Measurements from ENCODE around the gene KCNG2.

Gene KCNG2

DNA sequence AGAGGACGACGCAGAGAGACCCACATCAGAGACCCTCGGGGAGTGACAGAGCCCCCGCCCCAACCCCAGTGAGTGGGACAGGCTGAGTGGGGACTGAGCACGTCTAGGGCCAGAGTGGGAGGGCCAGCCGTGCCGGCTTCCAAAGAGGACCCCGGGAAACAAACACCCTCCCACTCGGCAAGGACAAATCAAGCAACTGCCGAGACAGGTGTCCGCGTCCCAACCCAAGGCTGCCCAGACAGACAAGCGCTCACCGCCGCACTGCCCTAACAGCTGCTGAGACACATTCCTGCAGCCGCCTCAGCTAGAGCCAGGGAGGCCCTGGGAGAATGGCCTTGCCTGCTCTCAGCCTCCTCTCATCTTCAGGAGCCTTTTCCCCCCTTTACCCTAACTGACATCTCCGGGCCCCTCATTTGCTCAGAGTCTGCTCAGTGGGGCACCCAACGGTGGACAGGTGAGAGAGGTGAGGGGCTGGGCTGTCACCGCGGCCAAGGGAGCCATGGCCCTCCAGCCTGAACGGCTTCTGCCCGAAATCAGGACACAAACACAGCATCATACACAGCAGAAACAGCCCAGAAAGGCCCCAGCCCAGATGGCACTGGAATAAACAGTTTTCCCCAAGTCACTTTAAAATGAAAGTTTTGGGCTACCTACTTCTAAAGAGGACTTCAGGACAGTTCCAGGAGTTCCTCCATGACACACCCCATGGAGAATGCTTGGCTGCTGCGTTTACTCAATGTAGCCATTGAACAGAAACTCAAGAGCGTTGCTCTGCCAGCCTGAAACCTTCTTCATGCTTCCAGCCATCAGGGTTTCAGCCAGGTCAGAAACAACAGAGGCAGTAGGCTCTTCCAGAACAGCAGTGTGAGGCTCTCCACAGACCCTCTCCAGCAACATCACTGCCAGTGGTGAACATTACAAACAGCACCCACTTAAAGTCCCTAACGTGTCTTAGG is 130.1 kb downstream of the KCNG2 start:
- DNase-seq (ENCODE audit: low spot score): no peak

DNA sequence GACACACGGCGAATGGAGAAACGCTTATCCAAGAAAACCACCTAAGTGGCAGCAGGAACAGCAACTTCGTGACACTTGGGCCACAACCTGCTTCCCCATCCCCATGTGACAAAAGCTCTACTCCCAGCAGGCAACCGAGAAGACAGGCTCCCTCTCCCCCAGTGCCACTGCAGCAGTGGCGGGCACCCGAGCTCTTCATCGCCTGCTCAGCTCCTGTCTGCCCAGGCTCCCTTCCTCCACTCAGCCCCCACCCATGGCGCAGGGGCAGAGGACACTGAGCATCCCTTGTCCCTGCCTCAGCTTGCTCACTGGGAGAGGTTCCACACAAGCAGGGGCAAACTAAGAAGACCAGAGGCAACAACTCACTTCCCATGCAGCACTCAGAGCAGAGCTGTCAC is 130.8 kb downstream of the KCNG2 start:
- DNase-seq (ENCODE audit: low spot score): no peak

DNA sequence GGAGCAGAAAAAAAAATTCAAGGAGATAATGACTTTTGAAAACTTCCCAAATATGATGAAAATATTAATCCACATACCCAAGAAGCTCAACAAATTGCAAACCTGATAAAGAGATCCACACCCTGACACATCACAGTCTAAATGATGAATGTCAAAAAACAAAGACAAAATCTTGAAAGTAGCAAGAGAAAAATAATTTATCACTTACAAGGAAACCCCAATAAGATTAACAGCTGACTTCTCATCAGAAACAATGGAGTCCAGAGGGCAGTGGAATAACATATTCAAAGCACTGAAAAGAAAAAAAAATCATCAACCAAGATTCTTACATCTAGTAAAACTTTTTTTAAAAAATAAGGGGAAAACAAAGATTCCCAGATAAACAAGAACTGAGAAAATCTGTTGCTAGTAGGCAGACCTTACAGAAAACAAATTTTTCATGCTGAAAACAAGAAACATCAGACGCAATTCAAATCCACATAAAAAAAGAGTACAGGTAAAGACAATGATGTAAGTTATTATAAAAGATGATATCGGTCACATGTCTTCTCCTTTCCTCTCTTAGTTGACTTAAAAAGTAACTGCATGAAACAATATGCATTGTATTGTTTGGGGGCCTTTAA is 132.4 kb downstream of the KCNG2 start:
- no peak for DNase-seq (ENCODE audit: low spot score)

DNA sequence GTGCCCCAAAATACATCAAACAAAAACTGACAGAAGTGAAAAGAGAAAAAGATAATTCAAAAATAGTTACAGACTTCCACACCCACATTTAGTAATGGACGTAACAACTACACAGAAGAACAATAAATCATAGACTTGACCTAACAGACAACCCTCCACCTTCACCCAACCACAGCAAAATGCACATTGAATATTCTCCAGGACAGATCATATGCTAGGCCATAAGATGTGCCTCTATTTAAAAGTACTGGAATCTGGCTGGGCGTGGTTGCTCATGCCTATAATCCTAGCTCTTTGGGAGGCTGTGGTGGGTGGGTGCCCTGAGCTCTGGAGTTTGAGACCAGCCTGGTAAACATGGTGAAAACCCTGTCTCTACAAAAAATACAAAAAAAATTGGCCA is 133.7 kb downstream of the KCNG2 start:
- no peak for DNase-seq (ENCODE audit: low spot score)

DNA sequence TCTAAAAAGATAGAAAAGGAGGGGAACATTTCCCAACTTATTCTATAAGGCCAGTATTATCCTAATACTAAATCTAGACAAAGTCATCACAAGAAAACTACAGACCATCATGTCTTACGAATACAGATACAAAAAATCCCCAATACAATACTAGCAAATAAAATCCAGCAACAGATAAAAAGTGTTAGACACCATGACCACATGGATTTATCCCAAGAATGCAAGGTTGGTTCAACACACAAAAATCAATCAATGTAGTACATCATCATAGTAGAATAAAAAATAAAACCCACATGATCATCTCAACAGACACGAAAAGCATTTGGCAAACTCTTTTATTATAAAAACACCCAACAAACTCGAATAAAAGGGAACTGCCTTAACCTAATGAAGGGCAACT is 135.2 kb downstream of the KCNG2 start:
- no peak for DNase-seq (ENCODE audit: low spot score)

DNA sequence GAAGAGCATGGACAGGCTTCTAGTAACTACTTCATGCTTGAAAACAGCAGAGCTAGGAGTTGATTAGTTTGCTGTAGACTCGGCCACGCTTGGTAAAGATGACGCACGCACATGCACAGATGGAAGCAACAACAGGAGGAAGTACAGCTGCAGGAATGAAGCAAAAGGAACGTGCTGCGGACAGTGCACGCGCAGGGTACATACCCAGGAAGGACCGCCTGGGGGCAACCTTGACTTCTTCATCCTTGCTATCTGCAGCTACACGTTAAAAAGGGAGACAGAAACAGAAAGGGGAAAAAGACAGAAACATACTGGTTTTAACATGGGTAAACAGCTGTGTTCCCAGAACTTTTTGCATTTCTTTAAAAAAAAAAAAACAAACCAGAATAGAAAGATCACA is 136.0 kb downstream of the KCNG2 start:
- no peak for DNase-seq (ENCODE audit: low spot score)

DNA sequence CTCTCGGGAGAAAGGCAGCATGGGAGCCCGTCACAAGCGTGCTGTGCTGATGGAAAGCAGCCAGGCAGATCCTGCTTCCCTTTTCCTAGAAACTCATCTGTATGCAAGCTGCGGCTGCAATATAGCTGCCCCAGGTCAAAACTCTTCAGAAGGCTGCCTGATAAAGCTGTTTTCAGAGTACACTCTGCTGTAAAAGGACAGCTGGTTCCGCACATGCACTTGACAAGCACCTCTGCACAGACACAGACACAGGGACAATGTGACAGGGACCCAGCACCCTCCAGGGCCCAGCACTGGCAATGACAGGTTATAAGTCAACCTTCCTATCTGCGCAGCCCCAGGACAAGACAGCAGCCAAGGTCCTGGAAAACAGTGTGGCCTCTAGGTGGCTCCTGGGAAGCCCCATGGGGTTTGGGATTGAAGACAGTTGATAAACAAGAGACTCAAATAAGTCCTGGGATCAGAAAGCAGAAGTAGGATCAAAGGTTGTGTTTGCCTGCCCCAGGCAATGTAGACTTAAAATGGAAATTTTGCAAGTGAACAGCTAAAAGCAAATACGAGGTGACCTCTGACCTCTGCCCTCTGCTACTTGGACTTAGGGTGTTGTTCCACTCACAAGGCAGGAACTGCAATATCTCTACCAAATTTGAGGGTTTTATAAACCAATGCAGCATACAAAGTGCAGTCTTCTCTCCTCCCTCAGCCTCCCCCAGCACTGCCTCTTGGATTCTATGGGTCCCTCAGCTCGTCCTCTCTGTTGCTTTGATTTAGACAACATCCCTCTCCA is 136.8 kb downstream of the KCNG2 start:
- no peak for DNase-seq (ENCODE audit: low spot score)

DNA sequence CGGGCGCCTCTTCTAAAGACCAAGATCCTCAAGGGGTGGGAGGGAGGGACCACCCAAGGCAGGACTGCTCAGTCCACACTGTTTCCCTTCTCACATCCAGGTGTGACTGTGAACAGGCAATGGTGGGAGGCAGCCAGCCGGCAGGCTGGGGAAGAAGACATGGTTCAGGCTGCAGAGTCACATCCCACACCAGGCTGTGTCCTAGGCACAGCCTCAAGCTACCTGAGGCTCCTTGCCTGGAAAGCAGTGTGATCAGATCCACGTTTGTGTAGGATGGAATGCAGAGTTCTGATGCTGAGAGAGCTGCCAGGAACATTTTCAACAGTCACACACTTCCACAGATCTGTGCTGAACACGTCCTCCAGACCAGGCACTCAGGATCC is 137.4 kb downstream of the KCNG2 start:
- DNase-seq (ENCODE audit: low spot score): no peak

DNA sequence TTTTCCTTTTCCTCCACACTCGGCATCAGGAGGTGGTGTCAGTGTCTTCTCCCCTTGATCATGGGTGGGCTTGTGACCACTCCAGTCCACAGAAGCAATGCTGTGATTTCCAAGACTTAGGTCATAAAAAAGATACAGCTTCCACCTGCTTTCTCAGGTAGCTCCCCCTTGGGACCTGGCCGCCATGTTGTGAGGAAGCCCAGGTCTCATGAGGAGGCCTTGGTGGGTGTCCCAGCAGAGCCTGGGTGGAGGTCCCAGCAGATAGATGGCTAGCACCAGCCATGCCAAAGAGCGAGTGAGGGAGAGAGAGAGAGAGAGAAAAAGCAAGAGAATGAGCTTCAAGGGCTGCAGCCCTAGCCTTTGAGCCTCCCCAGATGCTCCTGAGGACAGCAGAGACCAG is 137.8 kb downstream of the KCNG2 start:
- DNase-seq (ENCODE audit: low spot score): no peak

DNA sequence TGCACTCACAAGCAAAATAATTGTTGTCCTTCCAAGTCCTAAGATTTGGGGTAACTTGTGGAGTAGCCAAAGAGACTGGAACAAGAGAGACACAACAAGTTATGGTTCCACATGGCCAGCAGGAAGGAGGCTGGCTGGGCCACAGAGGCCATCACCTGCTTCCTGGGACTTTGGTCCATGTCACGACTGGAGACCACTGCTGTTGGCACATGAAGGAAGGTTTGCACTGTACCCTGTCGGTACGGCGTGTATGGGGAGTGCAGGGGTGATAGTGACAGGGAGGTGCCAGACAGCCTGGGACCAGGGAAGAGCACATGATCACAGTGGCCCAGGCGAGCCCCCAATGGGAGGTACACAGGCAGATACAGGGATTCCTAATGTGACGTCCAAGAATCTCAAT is 138.2 kb downstream of the KCNG2 start:
- no peak for DNase-seq (ENCODE audit: low spot score)

DNA sequence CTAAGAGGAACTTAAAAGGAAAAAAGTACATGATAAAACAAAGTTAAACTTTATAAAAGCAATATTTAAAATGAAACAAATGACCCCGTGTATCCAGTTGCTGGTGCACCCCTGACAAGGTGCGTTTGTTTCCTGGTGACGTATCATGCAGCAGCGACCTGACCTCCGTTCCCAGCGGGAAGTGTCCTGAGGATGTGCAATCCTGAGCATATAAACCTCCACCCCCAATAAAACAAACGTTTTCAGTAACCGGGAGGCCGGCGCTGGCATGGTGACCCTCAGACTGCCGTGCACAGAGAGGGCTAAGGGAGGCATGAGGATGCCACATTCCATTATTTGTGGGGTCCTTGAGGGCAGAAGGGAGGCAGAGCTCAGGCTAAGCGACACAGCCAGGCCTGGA is 138.9 kb downstream of the KCNG2 start:
- DNase-seq (ENCODE audit: low spot score): no peak

DNA sequence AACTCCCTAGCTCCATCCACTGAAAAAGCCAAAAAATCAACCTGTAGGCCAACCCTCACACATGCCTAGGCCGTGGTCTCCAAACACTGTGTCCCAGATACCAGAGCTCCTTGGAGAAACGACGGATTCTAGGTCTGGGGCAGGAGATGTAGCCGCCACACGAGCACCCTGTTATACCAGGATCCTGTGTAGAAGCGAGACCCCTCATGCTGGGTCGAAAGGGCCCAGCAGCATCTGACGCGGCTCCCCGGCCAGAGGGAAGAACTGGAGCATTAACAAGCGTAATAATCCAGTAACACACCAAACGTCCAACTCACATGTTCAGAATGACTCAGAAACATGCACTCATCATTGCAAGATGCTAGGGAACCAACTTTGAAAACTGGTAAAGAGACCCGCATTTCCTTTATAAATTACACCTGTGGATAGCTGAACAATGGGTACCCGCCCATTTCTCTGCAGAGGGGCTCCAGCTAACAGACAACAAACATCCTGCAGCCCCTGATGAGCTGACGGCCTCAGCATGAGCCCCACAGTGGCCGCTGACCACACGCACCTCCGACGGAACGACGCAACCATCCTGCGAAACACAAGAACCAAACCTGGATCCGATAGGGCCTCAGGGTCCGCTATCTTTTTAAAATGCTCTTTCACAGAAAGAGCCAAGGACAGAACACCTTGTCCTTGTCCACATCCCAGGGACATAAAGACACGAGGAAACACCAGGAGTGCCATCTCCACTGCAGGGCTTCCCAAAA is 139.5 kb downstream of the KCNG2 start:
- no peak for DNase-seq (ENCODE audit: low spot score)

DNA sequence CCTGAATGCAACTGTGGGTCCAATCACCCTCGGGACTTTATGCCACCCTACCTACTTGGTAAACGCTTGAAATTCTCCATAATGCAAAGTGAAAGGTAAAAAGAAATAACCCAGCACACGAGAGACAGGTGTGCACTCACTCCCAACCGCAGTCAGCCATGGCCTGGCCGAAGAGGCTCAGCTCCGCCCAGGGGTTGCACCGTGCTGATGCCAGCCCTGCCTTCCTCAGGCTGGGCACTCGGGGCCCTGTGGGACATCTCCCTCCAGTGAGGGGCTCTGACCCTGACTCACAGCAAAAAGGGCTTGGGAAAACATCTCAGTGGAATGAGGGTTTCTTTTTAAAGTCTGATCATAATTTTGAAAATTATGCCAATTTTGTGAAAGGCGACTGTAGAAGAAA is 140.5 kb downstream of the KCNG2 start:
- DNase-seq (ENCODE audit: low spot score): no peak

DNA sequence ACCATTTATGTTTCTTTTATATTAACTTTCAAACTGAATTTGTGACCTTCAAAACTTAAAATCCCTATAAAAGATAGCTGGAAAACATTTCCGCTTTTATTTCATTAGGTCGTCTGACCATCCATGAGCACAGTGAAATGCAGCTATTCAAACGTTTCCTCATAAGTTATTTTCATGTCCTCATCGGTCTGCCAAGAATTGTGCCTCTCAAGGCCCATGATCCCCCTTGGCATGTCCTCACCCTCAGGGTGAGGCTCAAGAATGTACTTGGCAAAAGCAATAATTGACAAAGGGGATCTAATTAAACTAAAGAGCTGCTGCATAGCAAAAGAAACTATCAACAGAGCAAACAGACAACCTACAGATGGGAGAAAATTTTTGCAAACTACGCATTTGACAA is 141.4 kb downstream of the KCNG2 start:
- DNase-seq (ENCODE audit: low spot score): no peak

DNA sequence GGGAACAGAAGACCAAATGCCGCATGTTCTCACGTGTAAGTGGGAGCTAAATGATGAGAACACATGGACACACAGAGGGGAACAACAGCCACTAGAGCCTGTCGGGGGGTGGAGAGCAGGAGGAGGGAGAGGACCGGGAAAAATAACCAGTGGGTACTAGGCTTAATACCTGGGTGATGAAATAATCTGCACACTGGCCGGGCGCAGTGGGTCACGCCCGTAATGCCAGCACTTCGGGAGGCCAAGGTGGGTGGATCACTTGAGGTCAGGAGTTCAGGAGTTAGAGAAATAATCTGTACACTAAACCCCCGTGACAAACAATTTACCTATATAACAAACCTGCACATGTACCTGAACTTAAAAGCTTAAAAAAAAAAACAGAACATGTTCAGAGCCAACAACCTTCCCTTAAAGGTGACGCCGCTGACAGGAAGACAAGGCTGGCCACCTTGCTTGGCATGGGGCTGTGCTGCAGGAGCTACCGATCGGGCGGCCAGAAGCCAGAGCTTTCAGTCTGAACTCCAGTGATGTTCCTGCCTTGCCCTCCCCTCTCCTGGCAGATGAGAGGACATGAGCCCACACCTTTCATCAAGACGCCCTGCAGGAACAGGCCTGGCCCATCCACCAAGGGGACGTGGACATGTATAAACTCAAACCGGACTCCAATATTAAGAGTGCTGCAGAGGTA is 142.5 kb downstream of the KCNG2 start:
- DNase-seq (ENCODE audit: low spot score): no peak

DNA sequence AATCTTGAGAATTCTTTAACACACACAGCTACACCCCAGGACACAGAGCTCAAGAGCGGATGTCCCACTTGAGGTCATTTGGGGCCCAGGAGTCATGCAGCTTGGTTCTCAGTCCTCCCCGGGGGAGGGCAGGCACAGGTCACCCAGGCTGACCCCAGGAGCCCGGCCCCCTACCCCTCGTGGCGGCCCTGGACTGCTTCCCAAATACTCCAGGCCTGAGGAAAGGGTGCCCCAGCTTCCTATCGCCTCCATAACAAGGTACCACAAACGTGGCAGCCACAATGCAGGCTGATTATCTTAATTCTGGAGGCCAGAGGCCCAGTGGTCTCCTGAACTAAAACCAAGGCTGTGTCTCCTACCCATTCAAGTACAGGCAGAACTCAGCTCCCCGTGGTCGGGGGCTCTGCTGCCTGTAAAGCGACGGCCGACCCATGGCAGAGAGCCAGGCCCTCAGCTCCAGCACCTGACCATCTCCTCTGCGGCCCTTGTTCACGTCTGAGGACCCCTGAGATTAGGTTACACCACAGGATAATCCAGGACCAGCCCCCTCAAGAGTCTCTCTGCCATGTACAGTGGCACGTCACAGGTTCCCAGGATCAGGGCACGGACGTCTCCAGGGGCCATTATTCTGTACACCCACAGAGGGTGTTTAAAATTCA is 143.2 kb downstream of the KCNG2 start:
- DNase-seq (ENCODE audit: low spot score): no peak

DNA sequence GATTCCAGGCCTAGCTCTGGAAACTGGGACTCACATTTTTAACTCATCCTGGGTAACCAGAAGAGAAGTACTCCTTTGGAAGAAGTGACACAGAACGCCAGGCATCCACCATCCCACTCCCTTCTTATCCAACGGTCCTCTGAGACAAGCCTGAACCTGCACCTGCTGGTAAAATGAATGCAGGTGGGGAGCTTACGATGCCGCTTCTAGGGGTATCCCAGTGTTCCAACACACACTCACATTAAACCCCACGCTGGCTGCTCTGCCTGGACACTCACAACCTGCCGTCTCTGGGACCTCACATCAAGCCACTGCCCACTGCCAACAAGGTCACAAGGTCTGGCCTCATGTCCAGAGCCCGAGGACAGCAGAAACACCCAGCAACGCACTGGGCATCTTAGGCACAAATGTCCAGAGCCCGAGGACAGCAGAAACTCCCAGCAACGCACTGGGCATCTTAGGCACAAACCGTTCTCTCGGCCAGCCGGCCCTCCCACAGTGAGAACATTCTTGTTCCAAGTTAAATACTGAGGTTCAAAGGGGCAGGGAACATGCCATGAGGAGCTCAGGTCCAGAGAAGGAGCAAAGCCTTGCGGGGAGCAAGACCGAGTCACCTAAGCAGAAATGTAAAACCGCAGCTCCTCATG is 143.9 kb downstream of the KCNG2 start:
- DNase-seq (ENCODE audit: low spot score): peak; percentile 50

DNA sequence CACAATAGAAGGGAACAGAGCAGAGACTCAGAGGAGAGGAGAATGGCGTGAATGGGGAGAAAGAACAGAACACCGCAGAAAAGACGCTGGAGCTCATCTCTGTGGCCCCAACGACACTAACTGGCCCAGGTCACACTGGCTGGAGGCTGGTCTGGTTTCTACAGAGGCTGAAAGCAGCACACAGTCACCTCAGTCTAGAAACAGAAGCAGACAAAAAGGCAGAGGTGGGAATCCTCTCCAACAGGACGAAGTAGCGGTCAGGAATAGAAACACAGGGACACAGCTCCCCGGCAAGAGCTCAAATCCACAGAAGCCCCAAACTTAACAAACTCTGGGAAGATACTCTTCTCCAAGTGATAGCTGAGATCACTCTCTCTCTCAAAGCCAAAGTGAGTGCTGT is 144.5 kb downstream of the KCNG2 start:
- DNase-seq (ENCODE audit: low spot score): no peak

DNA sequence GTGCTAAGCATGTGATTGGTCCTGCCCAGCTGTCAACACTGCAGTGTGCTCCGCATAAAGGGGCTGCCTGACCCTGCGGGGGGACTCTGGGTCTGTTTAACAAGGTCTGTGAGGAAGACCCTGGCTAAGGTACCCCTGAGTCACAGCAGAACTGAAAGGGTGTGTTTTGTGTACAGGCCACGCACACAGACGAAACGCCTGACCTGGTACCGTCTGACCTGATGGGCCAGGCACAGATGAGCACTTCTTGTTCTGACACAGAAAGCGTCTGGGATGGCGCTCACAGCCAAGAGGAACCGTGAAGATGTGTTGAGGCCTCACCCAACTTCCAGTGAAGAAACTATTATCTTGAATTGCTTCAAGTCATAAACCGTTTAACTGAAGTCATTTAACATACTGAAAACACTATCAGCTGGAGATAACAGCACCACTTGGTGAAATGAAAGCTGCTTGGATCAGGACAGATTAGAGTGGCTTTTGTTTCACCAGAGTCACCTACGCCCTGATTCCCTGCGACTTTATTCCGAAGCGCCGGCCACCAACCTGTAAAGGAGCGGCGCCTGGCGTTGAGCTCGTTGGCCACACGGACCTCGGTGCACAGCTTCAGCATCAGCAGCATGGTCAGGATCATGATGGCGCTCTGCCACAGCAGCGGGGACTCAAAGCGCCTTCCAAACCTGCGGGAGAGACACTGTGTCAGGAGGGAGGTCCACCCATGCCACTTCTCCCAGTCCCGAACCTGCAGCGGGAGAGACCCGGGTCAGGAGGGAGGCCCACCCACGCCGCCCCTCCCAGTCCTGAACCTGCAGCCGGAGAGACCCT is 145.3 kb downstream of the KCNG2 start:
- no peak for DNase-seq (ENCODE audit: low spot score)

Measured in Ammon's horn (tissue), 1 donor.